ENCODE data around the gene OR4D9. TPM values are rescaled to one million over a fixed set of nuclear protein-coding genes. Genes with fewer than 3 reads are reported as not detected.
"Not testable (repeated sequence)": the region's sequence is repeated elsewhere in the genome, so short reads cannot be mapped to it uniquely, and the experiment has no call there.

OR4D9 gene
- total and polyA plus RNA-seq, 2 experiments from 2014 or later: not detected

GRCh38 chr11:59511675-59512074 lies 336 bp downstream of the OR4D9 start:
- Mint-ChIP-seq H3K4me3 (no peak overlapping the region), H3K9me3 (no peaks in the 10 kb centered on the region), H3K36me3 (ENCODE audit: low read depth) (no peaks in the 10 kb centered on the region), H3K27ac (no peak overlapping the region), H3K4me1 (no peaks in the 10 kb centered on the region), H3K27me3 (ENCODE audit: insufficient read depth, low read depth, poor library complexity) (no peaks in the 10 kb centered on the region)
- H3F3A ChIP-seq (replicated peaks; ENCODE audit: low read depth): no peaks in the 10 kb centered on the region
- DNase-seq (ENCODE audit: low spot score) (no peak), ATAC-seq (no peak)
- H3K27ac ChIP-seq (ENCODE audit: low read depth): no peak overlapping the region
- H3K4me2 ChIP-seq: no peak overlapping the region
- no peaks in the 10 kb centered on the region for H3K36me3 ChIP-seq (ENCODE audit: insufficient read depth)
- no peak for TF ChIP-seq STAT1 (IDR thresholded peaks at IDR 0.05; ENCODE audit: unreplicated experiment)
- no peak overlapping the region for H3K4me3 ChIP-seq
- no peaks in the 10 kb centered on the region for H3K4me1 ChIP-seq (ENCODE audit: insufficient read depth)
- H3K27me3 ChIP-seq (ENCODE audit: insufficient read depth): no peaks in the 10 kb centered on the region; the same call in 1 of the 2 replicates
- 0 out of 2 replicates have a peak overlapping the region, but pooled peaks have one; percentile 18 for H2AFZ ChIP-seq
- H3K9me2 ChIP-seq (ENCODE audit: insufficient read depth): 0 out of 2 replicates have a peak, but pooled peaks cover 3% of the 10 kb centered on the region
- no peaks in the 10 kb centered on the region for H4K20me1 ChIP-seq (replicated peaks; ENCODE audit: insufficient read depth)
- H3K79me2 ChIP-seq (replicated peaks; ENCODE audit: insufficient read depth): no peaks in the 10 kb centered on the region

GRCh38 chr11:59520139-59520538 lies 8.8 kb downstream of the OR4D9 start:
- not testable (repeated sequence) for H3K9me3 Mint-ChIP-seq; H4K20me1 ChIP-seq (replicated peaks; ENCODE audit: insufficient read depth); H3K36me3 ChIP-seq (ENCODE audit: insufficient read depth); H3K4me1 Mint-ChIP-seq; H3K27me3 ChIP-seq (ENCODE audit: insufficient read depth); H3K4me3 ChIP-seq; DNase-seq (ENCODE audit: low spot score); H3F3A ChIP-seq (replicated peaks; ENCODE audit: low read depth); H3K27ac ChIP-seq (ENCODE audit: low read depth); H3K4me1 ChIP-seq (ENCODE audit: insufficient read depth); ATAC-seq; H3K4me2 ChIP-seq; H3K36me3 Mint-ChIP-seq (ENCODE audit: low read depth); H3K27ac Mint-ChIP-seq; H3K79me2 ChIP-seq (replicated peaks; ENCODE audit: insufficient read depth); H3K9me2 ChIP-seq (ENCODE audit: insufficient read depth); H2AFZ ChIP-seq; H3K27me3 Mint-ChIP-seq (ENCODE audit: insufficient read depth, low read depth, poor library complexity); H3K4me3 Mint-ChIP-seq

- H3K27me3 Mint-ChIP-seq (ENCODE audit: insufficient read depth, low read depth, poor library complexity): no peaks in the 10 kb centered on the region
- no peaks in the 10 kb centered on the region for H3F3A ChIP-seq (replicated peaks; ENCODE audit: low read depth)
- H3K4me2 ChIP-seq: no peak overlapping the region
- H3K27ac Mint-ChIP-seq: no peak overlapping the region
- no peaks in the 10 kb centered on the region for H3K4me1 ChIP-seq (ENCODE audit: insufficient read depth)
- H3K9me2 ChIP-seq (ENCODE audit: insufficient read depth): no peaks in the 10 kb centered on the region
- ATAC-seq: no peak
- no peak overlapping the region for H3K4me3 Mint-ChIP-seq
- no peak for DNase-seq (ENCODE audit: low spot score)
- no peak overlapping the region for H2AFZ ChIP-seq
- H3K27me3 ChIP-seq (ENCODE audit: insufficient read depth): no peaks in the 10 kb centered on the region
- no peak for TF ChIP-seq JUNB (IDR thresholded peaks at IDR 0.05; ENCODE audit: unreplicated experiment)
- no peak for TF ChIP-seq CREB1 (CRISPR knock-in tag; IDR thresholded peaks at IDR 0.05; ENCODE audit: low read depth)
- no peaks in the 10 kb centered on the region for H3K4me1 Mint-ChIP-seq
- no peak overlapping the region for H3K4me3 ChIP-seq
- no peaks in the 10 kb centered on the region for H4K20me1 ChIP-seq (replicated peaks; ENCODE audit: insufficient read depth)
- H3K36me3 ChIP-seq (ENCODE audit: insufficient read depth): no peaks in the 10 kb centered on the region
- no peaks in the 10 kb centered on the region for H3K36me3 Mint-ChIP-seq (ENCODE audit: low read depth)
- no peak overlapping the region for H3K27ac ChIP-seq (ENCODE audit: low read depth)
- H3K79me2 ChIP-seq (replicated peaks; ENCODE audit: insufficient read depth): no peaks in the 10 kb centered on the region
- H3K9me3 Mint-ChIP-seq: no peaks in the 10 kb centered on the region
Measured at GRCh38 chr11:59520741-59521140, 9.4 kb downstream of the OR4D9 start.

- peak; percentile 77 for ATAC-seq
- TF ChIP-seq STAT1 (IDR thresholded peaks at IDR 0.05; ENCODE audit: unreplicated experiment) (no peak), EZH2phosphoT487 (IDR thresholded peaks at IDR 0.05; ENCODE audit: unreplicated experiment) (no peak), ZNF331 (CRISPR knock-in tag; IDR thresholded peaks at IDR 0.05; ENCODE audit: low read depth) (no peak), ZNF462 (CRISPR knock-in tag; IDR thresholded peaks at IDR 0.05) (no peak), EZH2 (IDR thresholded peaks at IDR 0.05; ENCODE audit: low read depth, unreplicated experiment) (no peak), CREB1 (CRISPR knock-in tag; IDR thresholded peaks at IDR 0.05; ENCODE audit: low read depth) (no peak)
Measured at GRCh38 chr11:59523541-59523940, 12.2 kb downstream of the OR4D9 start.

More at GRCh38 chr11:59523541-59523940, 12.2 kb downstream of the OR4D9 start:
- Histone ChIP-seq H3K27me3 (ENCODE audit: insufficient read depth) (no peaks in the 10 kb centered on the region), H4K20me1 (replicated peaks; ENCODE audit: insufficient read depth) (no peaks in the 10 kb centered on the region), H3K4me3 (no peak overlapping the region), H3K36me3 (ENCODE audit: insufficient read depth) (no peaks in the 10 kb centered on the region), H3K79me2 (replicated peaks; ENCODE audit: insufficient read depth) (no peaks in the 10 kb centered on the region), H3F3A (replicated peaks; ENCODE audit: low read depth) (no peaks in the 10 kb centered on the region), H3K27ac (ENCODE audit: low read depth) (no peak overlapping the region), H3K4me2 (no peak overlapping the region), H3K4me1 (ENCODE audit: insufficient read depth) (peaks cover 13% of the 10 kb centered on the region), H3K9me2 (ENCODE audit: insufficient read depth) (no peaks in the 10 kb centered on the region), H2AFZ (no peak overlapping the region)
- Mint-ChIP-seq H3K27ac (no peak overlapping the region), H3K36me3 (ENCODE audit: low read depth) (no peaks in the 10 kb centered on the region), H3K27me3 (ENCODE audit: insufficient read depth, low read depth, poor library complexity) (peaks cover 3% of the 10 kb centered on the region), H3K4me3 (no peak overlapping the region), H3K9me3 (no peaks in the 10 kb centered on the region), H3K4me1 (peaks cover 15% of the 10 kb centered on the region)
- DNase-seq (ENCODE audit: low spot score): peak; percentile 18

Data from GM23338 (cell line).